ENCODE measurements around the gene C1GALT1.

The C1GALT1 gene

DNA sequence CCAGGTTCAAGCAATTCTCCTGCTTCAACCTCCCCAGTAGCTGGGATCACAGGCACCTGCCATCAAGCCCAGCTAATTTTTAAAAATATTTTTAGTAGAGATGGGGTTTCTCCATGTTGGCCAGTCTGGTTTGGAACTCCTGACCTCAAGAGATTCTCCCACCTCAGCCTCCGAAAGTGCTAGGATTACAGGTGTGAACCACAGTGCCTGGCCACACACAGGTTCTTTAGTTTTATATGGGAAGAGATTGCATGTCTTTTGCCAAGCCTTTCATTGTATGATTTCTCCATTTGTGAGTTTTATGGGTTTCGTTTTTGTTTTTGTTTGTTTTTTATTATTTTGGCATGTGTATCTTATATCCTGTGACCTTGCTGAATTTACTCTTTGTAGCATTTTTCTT lies 40.9 kb downstream of the C1GALT1 start:
- TF ChIP-seq, protein P1, sequence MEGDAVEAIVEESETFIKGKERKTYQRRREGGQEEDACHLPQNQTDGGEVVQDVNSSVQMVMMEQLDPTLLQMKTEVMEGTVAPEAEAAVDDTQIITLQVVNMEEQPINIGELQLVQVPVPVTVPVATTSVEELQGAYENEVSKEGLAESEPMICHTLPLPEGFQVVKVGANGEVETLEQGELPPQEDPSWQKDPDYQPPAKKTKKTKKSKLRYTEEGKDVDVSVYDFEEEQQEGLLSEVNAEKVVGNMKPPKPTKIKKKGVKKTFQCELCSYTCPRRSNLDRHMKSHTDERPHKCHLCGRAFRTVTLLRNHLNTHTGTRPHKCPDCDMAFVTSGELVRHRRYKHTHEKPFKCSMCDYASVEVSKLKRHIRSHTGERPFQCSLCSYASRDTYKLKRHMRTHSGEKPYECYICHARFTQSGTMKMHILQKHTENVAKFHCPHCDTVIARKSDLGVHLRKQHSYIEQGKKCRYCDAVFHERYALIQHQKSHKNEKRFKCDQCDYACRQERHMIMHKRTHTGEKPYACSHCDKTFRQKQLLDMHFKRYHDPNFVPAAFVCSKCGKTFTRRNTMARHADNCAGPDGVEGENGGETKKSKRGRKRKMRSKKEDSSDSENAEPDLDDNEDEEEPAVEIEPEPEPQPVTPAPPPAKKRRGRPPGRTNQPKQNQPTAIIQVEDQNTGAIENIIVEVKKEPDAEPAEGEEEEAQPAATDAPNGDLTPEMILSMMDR (conservative IDR thresholded peaks at IDR 0.05): no peak
- H3K27ac ChIP-seq: no peak overlapping the region

DNA sequence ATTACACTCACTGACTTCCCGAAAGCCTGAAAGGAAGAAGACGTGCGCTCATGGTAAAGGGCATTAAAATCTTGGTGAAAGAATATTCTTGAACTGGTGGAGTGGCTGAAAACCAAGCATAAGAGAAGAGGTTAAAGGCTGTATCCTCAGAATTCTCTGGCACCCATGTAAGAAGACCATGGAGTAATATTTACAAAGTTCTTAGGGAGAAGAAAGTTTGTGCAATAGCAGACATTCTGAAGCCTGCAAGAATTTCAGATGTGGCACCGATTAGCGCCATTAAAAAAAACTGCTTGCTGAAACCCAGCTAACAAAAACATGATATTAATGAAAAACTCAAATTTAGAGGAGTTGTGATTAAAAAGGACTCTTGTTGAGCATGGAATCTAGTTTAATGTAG lies 44.1 kb downstream of the C1GALT1 start:
- no peak overlapping the region for H3K27ac ChIP-seq
- TF ChIP-seq, protein P1 (conservative IDR thresholded peaks at IDR 0.05): no peak

DNA sequence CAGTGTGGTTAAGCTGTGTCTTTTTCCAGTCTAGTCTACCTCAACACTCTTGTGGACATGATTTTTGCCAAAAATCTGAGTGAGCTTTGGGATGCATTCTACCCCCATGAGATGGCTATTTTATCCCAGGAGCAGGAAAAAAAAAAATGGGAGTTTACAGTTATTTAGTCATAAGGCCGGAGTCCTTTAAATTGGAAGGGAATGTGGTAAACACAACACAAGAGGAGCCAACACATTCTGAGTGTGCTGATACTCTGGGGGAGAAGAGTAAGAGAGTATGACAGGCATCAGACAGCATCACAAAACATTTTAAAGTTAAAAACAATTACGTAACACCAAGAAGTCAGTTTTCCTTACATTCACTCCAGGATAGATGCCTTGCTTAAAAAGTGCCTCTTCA lies 46.1 kb downstream of the C1GALT1 start:
- TF ChIP-seq, protein P1 (conservative IDR thresholded peaks at IDR 0.05): no peak
- no peak overlapping the region for H3K27ac ChIP-seq

- no peak overlapping the region for H3K27ac ChIP-seq
- TF ChIP-seq, protein P1 (conservative IDR thresholded peaks at IDR 0.05): no peak
These were observed 46.6 kb downstream of the C1GALT1 start for GRCh38 chr7:7228967-7229366.

- TF ChIP-seq, protein P1 (conservative IDR thresholded peaks at IDR 0.05): no peak
These were observed 48.7 kb downstream of the C1GALT1 start for GRCh38 chr7:7231000-7231399.

DNA sequence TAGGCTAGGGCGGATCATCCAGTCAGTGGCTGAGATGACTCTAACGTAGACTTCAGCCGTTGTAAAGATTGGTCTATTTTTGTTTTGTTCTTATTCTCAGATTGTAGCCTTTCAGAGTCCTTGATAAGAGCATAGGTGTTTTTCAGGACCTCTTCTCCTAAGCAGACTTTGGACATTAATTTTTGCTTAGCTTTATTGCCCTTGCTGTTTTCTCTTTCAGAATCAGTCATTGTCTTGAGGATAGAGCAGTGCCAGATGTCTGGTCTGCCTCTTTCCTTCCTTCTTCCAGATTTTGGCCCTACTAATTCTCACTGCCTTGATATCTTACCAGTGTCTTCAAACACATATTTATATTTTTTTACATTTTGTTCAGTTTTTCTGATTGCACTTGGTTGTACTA lies 49.5 kb downstream of the C1GALT1 start:
- TF ChIP-seq, protein P1 (conservative IDR thresholded peaks at IDR 0.05): no peak

More at GRCh38 chr7:7231000-7231399, 48.7 kb downstream of the C1GALT1 start:
- H3K27ac ChIP-seq: no peak overlapping the region

DNA sequence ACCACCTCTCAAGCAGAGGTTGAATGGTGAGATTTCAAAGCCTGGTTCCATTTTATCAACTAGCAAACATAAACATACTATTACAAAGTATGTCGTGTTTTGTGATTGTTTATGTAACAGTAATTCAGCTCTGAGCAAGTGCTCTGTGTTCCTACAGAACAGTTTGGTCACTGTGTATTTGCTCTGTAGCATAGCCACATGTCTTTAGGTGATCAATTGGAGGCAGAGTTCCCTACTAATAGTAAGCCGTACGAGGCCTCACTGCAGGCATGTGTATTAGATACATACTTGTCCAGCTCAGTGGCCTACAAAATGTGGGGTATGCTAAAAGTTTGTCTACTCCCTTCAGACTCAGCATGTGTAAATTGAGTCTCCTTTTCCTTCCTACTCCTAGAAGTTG lies 53.0 kb downstream of the C1GALT1 start:
- H3K27ac ChIP-seq: peak overlapping the region; percentile 5; the same call in 1 of the 2 replicates
- TF ChIP-seq, protein P1 (conservative IDR thresholded peaks at IDR 0.05): no peak

More for the DNA sequence above, 49.5 kb downstream of the C1GALT1 start:
- no peak overlapping the region for H3K27ac ChIP-seq

Data from VCaP (cell line).